Ishikawa (cell line): ENCODE results near the gene CDH23.

Experiments
- RAD21 ChIP-seq: IDR thresholded peaks from 2 replicates; pipeline ENCODE4 v1.6.1; 2012; ENCODE audit warnings: low read depth
- TAF1 ChIP-seq: IDR thresholded peaks from 2 replicates; pipeline ENCODE4 v1.6.1; 2012; ENCODE audit warnings: low read depth, mild to moderate bottlenecking

DNA sequence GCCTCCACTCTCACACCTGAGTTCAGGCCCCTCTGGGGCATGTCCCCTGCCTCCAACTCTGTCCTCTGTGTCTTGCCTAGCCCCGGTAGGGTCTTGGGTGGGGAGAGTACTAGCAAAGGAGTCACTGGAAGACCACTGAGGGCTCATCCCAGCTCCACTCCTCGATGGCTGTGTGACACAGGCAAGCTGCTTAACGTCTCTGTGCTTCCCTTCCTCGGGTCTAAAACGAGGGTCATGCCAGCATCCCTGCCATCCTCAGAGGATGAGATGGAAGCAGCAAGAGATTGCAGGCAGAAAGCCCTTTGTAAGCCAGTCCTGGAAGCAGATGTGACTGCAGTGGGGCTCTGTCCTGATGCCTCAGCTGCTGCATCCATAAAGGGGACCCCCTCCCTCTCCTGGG is 338.1 kb downstream of the CDH23 start:
- TF ChIP-seq RAD21 (no peak), TAF1 (no peak)
